GM21576 (cell line): Measurements from ENCODE around the gene ATXN2.

Experiments
- ATAC-seq: cut with Tn5 transposase; IDR thresholded peaks from one replicate; pipeline ENCODE4 v1.9.1; 2021; ENCODE audit warnings: mild to moderate bottlenecking, moderate library complexity; ENCODE audit not compliant: unreplicated experiment

ATXN2 gene

DNA sequence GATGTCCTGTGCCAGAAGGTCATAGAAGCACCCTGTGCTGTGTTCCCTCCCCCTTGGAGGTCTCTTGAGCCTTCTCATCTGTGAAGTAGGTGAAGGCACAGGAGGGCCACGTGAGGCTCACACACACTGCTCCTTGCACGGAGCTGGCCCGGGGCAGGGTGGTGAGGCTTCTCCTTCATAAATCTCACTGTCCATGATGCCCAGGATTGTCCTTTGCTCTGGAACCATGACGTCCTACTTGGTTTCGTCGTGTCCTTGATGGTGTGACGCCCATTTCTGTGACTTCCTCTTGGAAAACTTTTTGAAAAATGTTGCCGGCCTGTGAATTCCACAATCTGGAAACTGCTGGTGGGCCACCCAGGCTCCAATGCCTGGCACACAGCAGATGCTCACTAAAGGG, 159.0 kb downstream of the ATXN2 start:
- ATAC-seq = no peak

GRCh38 chr12:111439657-111440151, 159.4 kb downstream of the ATXN2 start:
- ATAC-seq = no peak

DNA sequence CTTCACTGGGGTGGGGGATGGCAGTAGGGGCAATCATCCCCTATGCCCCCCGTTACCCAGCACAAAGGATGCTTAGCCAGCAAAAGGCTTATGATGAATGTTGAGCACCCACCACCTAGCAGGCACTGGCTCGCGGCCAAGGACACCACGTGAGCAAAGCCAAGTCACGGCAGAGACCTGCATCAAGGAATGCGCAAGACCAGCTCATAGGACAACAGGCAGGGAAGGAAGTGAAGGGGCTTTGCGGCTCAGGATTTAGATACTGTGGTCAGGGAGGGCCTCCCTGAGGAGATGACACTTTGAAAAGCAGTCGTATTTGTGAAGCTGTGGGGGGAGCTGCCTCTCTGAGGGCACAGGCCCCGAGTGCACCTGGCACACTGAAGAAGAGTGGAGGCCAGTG, 160.6 kb downstream of the ATXN2 start:
- no peak for ATAC-seq

GRCh38 chr12:111437816-111438454, 161.2 kb downstream of the ATXN2 start:
- no peak for ATAC-seq

GRCh38 chr12:111436811-111437210, 162.3 kb downstream of the ATXN2 start:
- no peak for ATAC-seq

DNA sequence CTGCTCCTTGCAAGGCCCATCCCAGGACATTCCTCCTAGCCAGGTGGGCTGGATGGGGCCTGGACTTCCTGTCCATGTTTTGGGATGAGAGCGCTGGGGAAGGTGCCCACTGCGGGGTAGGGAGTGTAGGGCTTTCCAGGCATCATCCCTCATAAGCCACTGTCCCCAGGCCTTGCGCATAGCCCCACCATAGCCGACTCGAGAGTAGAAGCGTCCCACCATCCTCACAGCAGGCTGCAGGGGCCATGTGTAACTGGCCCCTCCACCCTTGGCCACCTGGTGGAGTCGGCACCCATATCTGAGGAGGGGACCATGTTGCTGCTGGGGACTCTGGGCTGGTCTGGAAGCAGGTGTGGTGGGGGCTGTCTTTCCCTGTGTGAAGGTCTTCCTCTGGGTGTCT, 162.8 kb downstream of the ATXN2 start:
- no peak for ATAC-seq

DNA sequence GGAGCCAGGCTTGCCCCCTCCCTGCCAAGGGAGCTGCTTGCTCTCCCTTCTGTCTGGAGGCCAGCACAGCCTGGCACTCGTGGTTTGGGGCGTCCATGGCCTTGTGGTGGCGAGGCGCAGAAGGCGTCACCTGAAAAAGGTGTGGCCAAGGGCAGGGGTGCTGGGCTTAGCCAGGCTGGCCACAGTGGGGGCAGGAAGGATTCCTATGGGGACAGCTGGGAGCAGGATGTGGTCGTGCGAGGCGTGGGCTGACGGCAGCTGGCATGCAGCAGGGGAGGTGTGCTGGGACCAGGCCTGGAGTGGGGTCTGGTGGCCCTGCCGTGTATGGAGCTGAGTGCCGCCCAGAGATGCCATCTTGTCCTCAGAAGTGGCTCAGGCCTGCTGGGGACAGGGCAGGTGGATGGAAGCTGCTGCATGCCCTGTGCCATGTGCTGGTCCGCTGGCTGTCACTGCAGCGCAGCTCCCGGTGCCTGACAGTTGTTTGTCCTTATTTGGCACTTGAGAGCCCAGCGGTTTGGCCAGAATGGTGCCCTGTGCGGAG, 163.4 kb downstream of the ATXN2 start:
- ATAC-seq = no peak

- peak; percentile 46 for ATAC-seq
These were observed 164.3 kb downstream of the ATXN2 start for GRCh38 chr12:111434680-111435338.

GRCh38 chr12:111434049-111434448, 165.1 kb downstream of the ATXN2 start:
- ATAC-seq = no peak

GRCh38 chr12:111431772-111432171, 167.3 kb downstream of the ATXN2 start:
- no peak for ATAC-seq

DNA sequence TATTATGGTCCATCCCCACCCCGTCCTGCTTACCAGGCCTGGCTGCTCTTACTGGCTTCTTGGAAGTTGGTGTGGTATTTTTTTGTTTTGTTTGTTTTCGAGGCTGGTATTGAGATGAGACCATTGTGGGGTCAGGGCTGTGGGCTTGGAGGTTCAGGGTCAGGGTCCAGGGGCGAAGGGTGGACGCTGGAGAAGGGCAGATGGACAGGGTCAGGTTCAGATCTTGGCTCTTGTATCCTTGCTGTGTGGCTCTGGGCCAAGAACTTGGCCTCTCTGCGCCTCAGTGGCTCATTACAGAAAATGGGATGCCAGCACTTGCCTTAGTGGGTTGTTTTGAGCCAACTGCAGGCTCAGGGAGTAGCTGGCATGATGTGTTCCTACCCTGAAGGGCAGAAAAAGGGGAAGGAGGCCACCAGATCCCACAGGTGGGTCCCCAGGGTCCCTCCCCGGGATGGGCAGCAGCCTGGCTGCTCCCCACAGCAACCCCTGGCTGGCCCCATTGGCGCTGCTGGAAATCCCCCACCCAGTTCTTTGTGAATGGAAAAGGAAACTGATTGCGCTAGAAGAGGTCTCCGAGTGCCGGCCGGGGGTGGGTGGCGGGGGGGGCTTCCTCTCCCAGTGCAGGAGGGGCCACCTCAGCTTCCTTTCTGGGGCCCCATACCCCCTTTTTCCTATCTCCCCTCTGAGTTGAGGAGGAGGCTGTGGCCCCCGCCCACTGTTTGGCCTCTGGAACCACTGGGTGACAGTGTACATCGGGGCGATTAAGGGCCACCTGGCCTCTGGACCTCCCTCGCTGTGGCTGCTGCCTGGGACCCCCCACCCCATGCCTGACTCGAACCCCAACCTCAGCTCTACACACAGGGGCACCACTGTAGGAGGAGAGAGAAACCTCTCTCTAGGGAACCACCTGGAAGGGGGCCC, 168.4 kb downstream of the ATXN2 start:
- ATAC-seq = peak; percentile 30

GRCh38 chr12:111429828-111430432, 169.2 kb downstream of the ATXN2 start:
- no peak for ATAC-seq

DNA sequence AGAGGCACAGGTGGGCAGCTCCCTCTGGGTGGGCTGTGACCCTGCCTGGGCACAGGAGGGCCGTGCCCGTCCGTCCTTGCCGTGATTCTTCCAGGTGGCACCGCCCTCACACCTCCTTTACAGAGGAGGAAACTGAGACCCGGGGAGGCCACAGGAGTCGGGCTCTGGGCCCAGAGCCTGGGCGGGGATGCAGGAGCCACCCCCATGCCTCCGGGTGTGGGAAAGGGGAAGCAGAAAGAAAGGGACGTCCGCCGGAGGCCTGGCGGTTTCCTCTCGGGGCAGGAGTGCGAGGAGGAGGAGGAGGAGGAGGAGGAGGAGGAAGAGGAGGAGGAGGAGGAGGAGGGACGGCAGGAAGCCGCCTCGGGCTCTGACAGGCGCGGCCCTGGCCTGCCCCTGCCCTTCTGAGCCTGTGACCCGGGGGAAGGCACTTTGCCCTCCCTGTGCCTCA, 170.4 kb downstream of the ATXN2 start:
- no peak for ATAC-seq

DNA sequence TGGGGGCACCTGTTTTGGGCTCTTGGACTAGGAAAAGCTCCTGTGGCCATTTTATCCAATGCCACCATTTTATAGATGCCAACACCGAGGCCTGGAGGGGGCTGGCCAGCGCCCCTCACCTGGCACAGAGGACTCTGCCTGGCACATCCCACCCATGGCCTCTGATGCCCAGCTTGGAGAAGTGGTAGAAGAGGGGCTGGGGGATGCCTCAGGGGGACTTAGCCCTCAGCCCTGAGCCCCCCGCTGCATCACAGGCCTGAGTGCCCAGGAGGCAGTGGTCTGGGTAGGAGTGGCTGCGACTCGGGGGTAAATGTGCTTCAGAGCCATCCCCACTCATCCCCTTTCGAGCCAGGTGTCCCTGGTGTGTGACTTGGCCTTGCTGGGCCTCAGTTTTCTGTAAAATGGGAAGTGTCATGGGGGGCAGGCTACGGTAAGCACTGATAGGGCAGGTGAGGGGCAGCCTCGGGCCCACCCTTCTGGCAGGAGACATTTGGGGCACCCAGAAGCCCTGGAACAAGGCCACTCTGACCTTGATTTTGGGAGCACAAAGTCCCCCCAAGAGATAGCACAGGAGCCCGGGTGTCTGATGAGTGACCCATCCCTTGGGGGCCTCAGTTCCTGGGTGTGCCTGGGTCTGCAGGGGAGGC, 170.9 kb downstream of the ATXN2 start:
- no peak for ATAC-seq

DNA sequence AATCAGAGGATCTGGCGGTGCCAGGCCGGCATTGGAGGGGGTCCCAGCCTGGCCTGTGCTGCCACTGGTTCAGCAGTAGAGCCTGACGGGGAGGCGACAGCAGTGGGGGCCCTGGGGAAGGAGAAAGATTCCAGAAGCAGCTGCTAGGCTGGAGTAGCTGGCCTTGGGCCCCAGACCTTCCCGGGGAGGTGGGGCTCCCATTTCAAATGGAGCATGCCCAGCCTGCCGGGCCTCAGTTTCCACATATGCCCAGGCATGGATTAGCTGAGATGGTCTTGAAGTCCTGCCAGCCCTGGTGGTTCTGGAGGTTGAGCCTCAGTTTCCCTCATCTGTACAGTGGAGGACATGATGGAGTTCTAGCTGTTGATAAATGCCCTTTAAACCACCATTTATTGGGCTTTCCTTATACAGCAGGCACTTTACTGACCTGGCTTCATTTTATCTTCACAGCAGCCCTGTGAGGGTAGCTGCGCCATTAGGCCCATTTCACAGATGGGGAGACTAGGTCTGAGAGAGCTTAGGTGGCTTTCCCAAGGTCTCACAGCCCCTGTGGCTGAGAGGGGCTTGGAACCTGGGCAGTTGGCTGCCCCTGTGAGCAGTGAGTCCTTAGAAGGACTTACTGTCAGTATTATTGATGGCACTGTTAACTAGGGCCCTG, 171.6 kb downstream of the ATXN2 start:
- no peak for ATAC-seq

- no peak for ATAC-seq
These were observed 172.6 kb downstream of the ATXN2 start for GRCh38 chr12:111426344-111427185.

- ATAC-seq = no peak
These were observed 173.5 kb downstream of the ATXN2 start for GRCh38 chr12:111425655-111426054.

- no peak for ATAC-seq
These were observed 174.3 kb downstream of the ATXN2 start for GRCh38 chr12:111424793-111425251.
